LNCAP (cell line): ENCODE data around the gene NIPAL3.

Source experiments
- CTCF ChIP-seq: fragments of 450-650 bp; IDR thresholded peaks from 2 replicates; pipeline ENCODE4 v1.5.1; 2017; ENCODE audit warnings: mild to moderate bottlenecking

Gene NIPAL3

GRCh38 chr1:24508911-24509310 is 93.3 kb downstream of the NIPAL3 start:
- TF ChIP-seq CTCF = no peak

- TF ChIP-seq CTCF = no peak
These were observed 98.1 kb downstream of the NIPAL3 start for GRCh38 chr1:24513706-24514105.

GRCh38 chr1:24514946-24515345 is 99.3 kb downstream of the NIPAL3 start:
- TF ChIP-seq CTCF = no peak

DNA sequence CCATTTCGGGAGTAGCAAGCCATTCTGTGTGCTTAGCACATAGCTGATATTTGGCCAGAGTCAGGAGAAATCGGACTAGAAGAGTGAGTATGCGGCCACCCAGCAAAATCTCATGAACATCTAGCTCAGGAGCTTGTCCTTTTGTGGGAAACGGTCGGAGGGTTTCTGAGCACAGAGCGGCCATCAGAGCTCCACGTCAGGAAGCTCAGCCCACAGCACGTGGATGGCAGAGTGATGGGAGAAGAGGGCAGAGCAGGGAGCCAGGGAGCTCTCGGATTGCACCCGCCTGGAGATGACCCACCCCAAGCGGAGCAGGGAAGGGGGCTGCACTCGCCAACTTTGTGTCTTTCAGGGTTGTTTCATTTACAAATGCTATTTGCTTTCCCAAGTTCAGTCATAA is 100.9 kb downstream of the NIPAL3 start:
- TF ChIP-seq CTCF = no peak

GRCh38 chr1:24517898-24518297 is 102.3 kb downstream of the NIPAL3 start:
- no peak for TF ChIP-seq CTCF
